GM12874 (cell line): ENCODE measurements around the gene RTEL1.

Experiments
- TF ChIP-seq, protein P1 (sequence below): IDR thresholded peaks from 2 replicates; pipeline ENCODE4 v1.5.1; 2011; ENCODE audit warnings: low read depth, mild to moderate bottlenecking, control low read depth, low read length, moderate library complexity; ENCODE audit not compliant: insufficient read depth

Gene RTEL1

GRCh38 chr20:63742381-63743024, 84.4 kb downstream of the RTEL1 start:
- TF ChIP-seq, protein P1, sequence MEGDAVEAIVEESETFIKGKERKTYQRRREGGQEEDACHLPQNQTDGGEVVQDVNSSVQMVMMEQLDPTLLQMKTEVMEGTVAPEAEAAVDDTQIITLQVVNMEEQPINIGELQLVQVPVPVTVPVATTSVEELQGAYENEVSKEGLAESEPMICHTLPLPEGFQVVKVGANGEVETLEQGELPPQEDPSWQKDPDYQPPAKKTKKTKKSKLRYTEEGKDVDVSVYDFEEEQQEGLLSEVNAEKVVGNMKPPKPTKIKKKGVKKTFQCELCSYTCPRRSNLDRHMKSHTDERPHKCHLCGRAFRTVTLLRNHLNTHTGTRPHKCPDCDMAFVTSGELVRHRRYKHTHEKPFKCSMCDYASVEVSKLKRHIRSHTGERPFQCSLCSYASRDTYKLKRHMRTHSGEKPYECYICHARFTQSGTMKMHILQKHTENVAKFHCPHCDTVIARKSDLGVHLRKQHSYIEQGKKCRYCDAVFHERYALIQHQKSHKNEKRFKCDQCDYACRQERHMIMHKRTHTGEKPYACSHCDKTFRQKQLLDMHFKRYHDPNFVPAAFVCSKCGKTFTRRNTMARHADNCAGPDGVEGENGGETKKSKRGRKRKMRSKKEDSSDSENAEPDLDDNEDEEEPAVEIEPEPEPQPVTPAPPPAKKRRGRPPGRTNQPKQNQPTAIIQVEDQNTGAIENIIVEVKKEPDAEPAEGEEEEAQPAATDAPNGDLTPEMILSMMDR, result no peak

- TF ChIP-seq, protein P1, result no peak
These were observed 85.3 kb downstream of the RTEL1 start for GRCh38 chr20:63743210-63743970.

- TF ChIP-seq, protein P1, result no peak
These were observed 86.0 kb downstream of the RTEL1 start for GRCh38 chr20:63744158-63744557.

GRCh38 chr20:63744574-63745423, 86.7 kb downstream of the RTEL1 start:
- TF ChIP-seq, protein P1, result no peak

GRCh38 chr20:63745424-63745805, 87.3 kb downstream of the RTEL1 start:
- TF ChIP-seq, protein P1, result no peak
